PC-9 (cell line): ENCODE data around the gene WASL.

Experiments
- CTCF ChIP-seq: fragments of 200-600 bp; sonication (generic); conservative IDR thresholded peaks from 2 replicates; pipeline ENCODE4 v1.6.1; 2017; ENCODE audit warnings: mixed run types, antibody characterized with exemption, mild to moderate bottlenecking, moderate library complexity
- EZH2 ChIP-seq: fragments of 200-600 bp; sonication (generic); IDR thresholded peaks from 2 replicates; pipeline ENCODE4 v1.8.0; 2017; ENCODE audit warnings: antibody characterized with exemption, low read depth

GRCh38 chr7:123717689-123718088 is 31.1 kb downstream of the WASL start:
- TF ChIP-seq EZH2, result no peak
- no peak for TF ChIP-seq CTCF
